SW480 (cell line): ENCODE results near the gene ZNF33A.
"Not testable (repeated sequence)": the region's sequence is repeated elsewhere in the genome, so short reads cannot be mapped to it uniquely, and the experiment has no call there.

Experiments
- DNase-seq: peaks from one replicate; pipeline ENCODE4 v3.0.0-alpha.2; 2016; ENCODE audit warnings: low spot score

Gene ZNF33A

DNA sequence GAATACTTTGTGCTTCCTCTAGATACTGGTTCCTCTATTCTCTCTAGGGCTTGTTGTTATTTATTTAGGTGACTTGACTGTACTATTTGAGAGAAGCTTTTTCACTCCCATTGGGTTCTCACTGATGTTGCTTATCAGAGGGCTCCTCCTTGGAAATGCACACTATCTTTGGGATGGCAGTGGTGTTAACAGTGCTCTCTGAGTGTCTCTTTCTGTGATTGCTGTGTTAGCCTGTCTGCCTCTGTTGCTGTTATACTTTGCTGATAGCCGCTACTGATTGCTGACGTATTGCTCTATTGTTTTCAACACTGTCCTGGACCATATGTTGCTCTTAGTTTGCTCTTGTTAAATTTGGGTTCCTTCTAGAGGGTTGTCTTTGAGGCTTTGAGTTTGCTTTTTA, 34.7 kb downstream of the ZNF33A start:
- no peak for DNase-seq

GRCh38 chr10:38047666-38048065, 37.2 kb downstream of the ZNF33A start:
- no peak for DNase-seq

DNA sequence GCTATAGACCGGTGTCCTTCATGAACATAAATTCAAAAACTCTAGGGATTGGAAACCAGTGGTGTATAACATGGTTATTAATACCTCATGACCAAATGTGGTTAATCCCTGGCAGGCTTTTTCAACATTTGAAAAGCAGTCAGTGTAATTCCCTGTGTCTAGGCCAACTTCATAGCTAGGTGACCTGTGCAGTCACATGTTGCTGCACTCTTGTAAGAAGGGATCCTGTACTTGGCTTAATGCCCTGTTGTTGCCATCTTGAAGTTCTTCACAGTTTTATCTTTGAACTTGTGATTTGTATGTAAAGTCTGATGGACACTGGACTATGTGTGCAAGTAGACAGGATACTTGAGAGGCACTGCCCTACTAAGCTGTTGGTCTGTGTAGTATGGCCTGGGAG, 39.7 kb downstream of the ZNF33A start:
- no peak for DNase-seq

DNA sequence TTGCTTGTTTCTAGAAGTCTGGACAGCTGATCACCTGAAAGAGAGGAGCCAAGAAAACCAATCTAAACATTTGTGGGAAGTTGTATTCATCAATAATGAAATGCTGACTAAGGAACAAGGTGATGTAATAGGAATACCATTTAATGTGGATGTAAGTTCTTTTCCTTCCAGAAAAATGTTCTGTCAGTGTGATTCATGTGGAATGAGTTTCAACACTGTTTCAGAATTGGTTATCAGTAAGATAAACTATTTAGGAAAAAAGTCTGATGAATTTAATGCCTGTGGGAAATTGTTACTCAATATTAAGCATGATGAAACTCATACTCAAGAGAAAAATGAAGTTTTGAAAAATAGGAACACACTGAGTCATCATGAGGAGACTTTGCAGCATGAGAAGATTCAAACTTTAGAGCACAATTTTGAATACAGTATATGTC, 43.9 kb downstream of the ZNF33A start:
- no peak for DNase-seq

DNA sequence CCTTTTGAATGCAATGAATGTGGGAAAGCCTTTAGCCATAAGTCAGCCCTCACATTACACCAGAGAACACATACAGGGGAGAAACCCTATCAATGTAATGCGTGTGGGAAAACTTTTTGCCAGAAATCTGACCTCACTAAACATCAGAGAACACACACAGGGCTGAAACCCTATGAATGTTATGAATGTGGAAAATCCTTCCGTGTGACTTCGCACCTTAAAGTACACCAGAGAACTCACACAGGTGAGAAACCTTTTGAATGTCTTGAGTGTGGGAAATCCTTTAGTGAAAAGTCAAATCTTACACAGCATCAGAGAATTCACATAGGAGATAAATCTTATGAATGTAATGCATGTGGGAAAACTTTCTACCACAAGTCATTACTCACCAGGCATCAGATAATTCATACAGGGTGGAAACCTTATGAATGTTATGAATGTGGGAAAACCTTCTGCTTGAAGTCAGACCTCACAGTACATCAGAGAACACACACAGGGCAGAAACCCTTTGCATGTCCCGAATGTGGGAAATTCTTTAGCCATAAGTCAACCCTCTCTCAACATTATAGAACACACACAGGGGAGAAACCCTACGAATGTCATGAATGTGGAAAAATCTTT, 44.9 kb downstream of the ZNF33A start:
- DNase-seq, result not testable (repeated sequence)

DNA sequence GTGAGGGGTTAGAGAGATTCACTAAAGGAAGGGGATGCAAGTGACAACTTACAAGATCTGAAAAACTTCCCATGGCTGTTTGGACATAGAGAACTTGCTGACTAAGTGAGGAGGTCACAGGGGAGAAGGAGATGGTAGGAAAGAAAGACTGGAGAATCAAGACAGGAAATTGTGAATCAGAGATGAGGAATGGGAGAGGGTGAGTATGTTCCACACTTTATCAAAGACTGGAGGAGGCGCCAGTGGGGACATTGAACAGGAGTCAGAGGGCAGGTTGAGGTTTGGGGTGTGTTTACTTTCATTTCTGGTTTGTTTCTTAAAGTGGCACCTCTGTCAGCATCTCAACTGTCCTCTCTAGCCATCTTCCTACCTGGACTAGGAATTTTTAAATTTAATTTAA, 59.2 kb downstream of the ZNF33A start:
- DNase-seq, result peak; percentile 12

- no peak for DNase-seq
Observed at GRCh38 chr10:38070501-38070900, 60.0 kb downstream of the ZNF33A start.

DNA sequence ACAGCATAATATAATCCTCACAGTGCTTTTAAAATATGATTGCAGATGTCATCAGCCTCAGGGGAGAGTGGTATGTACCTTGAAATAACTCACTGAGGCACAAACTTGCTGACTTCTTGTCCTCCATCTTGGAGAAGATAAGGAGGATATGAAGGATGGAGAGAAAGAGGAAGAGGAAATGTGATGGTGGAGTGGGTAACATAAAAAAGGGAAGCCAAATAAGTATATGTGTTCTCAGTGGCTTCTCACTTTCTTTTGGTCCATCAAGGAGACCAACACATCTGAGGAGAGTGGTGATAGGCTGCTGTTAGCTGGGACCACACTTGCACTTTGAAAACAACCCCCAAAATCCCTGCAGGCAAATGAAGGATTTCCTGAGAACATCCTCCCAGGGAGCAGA, 62.1 kb downstream of the ZNF33A start:
- no peak for DNase-seq

DNA sequence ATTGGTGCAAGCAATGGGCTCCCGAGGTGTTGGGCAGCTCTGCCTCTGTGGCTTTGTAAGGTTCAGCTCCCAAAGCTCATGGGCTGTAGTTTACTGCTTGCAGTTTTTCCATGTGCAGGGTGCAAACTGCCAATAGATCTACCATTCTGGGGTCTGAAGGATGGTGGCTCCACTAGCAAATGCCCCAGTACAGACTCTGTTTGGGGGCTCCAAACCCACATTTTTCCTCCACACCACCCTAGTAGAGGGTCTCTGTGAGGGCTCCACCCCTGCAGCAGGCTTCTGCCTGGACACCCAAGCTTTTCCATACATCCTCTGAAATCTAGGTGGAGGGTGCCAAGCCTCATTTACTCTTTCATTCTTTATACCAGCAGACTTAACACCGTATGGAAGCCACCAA, 66.2 kb downstream of the ZNF33A start:
- no peak for DNase-seq

- not testable (repeated sequence) for DNase-seq
Observed at GRCh38 chr10:38093318-38093717, 82.8 kb downstream of the ZNF33A start.

DNA sequence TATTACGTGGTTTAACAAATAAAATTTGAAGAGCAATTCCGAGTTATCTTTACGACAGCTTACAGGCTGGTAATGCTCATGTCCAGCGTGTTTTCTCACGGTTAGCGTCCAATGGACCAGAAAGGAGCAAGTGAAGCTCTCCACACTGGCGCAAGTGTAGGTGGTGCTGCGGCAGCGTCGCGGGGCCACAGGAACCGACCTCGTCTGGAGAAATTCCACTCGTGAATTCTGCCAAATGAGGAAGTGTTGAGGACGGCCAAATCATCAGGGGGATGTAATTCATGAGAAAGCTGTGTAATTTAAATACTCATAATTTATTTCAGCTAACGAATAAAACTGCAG, 83.3 kb downstream of the ZNF33A start:
- no peak for DNase-seq

GRCh38 chr10:38094158-38094926, 83.9 kb downstream of the ZNF33A start, which contains the start of gene ZNF37A:
Gene ZNF37A (plus strand): TSS chr10:38094337. CDS start chr10:38096618, 2,281 bp downstream.
- peak; percentile 92 for DNase-seq

DNA sequence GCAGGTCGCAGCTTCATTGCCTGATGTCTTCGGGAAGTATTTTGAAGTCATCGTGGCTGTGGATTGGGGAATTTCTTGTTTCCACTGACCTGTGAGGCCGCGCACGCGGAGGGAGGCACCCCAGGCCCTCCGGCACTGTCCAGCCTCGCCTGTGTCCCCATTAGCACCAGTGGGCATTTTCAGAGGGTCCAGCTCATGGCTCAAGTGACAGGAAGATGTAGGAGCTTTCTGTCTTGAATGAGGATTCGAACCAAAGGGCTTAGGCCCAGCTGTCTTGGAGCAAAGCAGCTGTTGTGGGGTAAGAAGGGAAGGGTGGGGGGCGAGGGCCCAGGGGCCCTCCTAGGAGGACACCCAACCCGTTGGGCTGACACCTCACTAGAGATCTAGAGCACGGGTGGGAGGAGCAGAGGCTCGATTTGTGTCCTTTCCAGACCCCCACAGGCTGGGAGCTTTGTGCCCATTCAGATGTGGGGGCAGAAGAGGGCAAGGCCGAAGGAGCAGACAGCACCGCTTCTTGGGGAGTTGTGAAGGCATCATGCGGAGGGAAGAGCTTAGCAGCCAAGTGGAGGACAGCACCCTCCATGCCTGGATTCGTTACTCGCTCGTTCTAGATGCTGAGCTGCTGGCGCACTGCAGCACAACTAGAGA, 84.6 kb downstream of the ZNF33A start:
- no peak for DNase-seq

GRCh38 chr10:38102880-38103279, 92.4 kb downstream of the ZNF33A start:
- DNase-seq, result no peak

DNA sequence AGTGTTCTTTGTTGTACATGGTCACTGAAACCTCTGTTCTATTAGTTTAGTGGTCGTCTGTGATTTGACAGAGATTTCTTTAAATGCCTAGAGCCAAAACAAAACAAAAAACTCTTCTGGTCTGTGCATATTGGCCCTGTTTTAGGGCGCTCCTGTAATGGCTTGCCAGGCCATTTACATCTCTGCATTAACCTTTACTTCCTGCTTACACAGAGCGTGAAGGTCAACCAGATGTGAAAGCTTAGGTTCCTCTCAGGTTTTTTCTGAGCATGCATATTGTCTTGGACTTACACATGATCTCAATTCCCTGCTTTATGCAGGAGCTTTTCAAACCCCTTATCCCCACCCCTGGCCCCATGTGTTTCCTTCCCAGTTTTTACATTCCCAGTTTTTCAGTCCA, 93.3 kb downstream of the ZNF33A start:
- DNase-seq, result no peak

DNA sequence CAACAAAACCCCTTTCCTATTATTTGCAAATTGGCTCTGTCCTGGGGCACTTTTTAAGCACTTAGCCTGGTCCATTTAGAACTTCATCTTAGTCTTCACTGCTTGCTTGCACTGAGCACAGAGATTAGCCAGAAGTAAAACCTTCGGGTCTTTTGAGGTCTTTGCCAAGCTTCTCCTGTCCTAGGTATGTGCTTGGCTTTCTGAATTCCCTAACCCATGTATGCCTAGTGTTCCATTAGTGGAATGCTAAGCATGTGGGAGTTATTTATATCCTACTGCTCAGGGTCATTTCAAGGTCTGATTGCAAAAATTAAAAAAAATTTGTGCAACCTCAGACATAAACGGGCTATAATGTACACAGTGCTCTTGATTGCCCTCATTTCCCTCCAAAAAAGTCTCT, 101.7 kb downstream of the ZNF33A start:
- no peak for DNase-seq
